GM12872 (cell line): ENCODE results near the gene ERP29.

Experiments
- TF ChIP-seq, protein P1 (sequence below): IDR thresholded peaks from 3 replicates; pipeline ENCODE4 v1.5.1; 2011; ENCODE audit warnings: low read depth, mild to moderate bottlenecking, low read length, moderate library complexity; ENCODE audit not compliant: insufficient read depth

ERP29 gene

DNA sequence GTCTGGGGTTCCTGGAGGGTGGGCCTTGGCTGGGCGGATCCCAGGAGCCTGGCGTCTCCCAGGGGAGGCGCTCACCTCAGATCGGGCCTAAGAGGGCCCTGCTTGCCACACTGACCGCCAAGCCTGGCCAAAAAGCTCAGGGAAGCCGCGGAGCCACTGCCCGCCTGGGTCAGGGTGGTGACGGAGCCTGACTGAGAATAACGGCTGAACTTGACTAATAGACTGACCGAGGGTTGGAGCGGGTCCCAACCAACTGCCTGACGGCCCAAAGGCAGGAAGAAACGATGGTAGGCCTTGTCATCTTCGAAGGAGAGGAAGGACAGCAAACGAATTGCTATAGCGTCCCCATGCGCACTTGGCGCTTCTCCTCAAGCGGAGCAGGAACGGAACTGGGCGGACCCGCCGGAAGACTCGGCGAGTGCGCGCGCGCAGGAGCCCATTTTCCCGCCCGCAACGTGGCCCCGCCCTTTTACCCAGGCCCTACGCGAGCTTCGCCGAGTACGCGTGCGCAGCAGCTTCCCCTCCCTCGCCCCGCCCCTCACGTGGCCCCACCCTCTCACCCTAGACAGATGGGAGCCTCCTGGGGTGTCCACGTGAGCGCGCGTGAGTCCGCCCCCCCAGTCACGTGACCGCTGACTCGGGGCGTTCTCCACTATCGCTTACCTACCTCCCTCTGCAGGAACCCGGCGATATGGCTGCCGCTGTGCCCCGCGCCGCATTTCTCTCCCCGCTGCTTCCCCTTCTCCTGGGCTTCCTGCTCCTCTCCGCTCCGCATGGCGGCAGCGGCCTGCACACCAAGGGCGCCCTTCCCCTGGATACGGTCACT is at the start of gene ERP29, which contains the start of gene TMEM116:
Gene ERP29 (plus strand): TSS at position 652 of the 826 bp plus-strand sequence. CDS start 40 bp downstream, at position 692.
Gene TMEM116 (minus strand): TSS at position 391 of the 826 bp plus-strand sequence. CDS start 7,895 bp downstream, outside the sequence.
- TF ChIP-seq, protein P1, sequence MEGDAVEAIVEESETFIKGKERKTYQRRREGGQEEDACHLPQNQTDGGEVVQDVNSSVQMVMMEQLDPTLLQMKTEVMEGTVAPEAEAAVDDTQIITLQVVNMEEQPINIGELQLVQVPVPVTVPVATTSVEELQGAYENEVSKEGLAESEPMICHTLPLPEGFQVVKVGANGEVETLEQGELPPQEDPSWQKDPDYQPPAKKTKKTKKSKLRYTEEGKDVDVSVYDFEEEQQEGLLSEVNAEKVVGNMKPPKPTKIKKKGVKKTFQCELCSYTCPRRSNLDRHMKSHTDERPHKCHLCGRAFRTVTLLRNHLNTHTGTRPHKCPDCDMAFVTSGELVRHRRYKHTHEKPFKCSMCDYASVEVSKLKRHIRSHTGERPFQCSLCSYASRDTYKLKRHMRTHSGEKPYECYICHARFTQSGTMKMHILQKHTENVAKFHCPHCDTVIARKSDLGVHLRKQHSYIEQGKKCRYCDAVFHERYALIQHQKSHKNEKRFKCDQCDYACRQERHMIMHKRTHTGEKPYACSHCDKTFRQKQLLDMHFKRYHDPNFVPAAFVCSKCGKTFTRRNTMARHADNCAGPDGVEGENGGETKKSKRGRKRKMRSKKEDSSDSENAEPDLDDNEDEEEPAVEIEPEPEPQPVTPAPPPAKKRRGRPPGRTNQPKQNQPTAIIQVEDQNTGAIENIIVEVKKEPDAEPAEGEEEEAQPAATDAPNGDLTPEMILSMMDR, result peak; percentile 56

DNA sequence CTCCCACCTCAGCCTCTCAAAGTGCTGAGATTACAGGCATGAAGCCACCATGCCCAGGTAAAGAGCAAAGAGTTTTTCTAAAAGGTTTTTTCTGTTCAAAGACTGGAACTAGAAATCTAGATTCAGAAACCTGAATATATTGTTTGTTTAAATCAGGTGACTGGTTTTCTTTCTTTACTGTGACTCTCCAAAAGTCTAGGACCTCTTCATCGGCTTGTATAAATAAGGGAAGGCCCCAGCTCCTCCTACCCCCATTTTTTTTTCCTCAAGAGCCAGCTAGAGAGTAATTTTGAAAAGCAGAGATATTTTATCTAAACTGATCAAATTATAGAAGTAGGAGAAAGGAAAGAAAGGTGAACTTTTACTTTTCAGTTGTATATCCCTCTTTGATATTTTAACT is 48.3 kb upstream of the ERP29 start:
- TF ChIP-seq, protein P1, result no peak

- TF ChIP-seq, protein P1, result no peak
Observed at GRCh38 chr12:111971800-111972199, 41.4 kb upstream of the ERP29 start.

GRCh38 chr12:111975161-111975931 is 37.9 kb upstream of the ERP29 start:
- TF ChIP-seq, protein P1, result no peak

DNA sequence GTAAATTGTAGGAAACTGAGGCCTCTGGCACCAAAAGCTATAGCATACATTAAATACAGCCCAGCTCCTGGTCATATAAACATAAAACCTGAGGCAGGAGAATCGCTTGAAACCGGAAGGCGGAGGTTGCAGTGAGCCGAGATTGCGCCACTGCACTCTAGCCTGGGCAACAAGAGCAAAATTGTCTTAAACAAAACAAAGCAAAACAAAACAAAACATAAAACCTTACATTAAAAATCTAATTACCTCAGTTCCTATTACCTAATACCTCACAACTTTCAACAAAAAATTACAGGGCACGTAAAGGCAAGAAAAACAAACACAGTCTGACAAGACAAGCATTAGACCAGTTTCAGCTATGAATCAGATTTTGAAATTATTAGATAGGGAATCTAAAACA is 36.9 kb upstream of the ERP29 start:
- TF ChIP-seq, protein P1, result no peak

DNA sequence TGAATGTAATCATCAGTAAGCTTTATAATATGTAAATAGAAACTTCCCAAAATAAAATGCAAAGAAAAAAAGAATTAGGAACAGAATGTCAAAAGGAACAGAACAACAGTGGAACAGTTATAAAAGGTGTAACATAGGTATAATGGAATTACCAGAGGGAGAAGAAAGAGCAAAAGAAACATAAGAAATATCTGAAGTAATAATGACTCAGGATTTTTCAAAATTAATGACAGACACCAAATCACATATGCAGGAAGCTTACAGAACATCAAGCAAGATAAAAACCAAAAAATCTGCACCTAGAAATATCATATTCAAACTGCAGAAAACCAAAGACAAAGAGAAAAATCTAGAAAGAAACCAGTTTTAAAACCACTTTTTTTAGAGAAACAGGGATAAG is 36.4 kb upstream of the ERP29 start:
- TF ChIP-seq, protein P1, result no peak

DNA sequence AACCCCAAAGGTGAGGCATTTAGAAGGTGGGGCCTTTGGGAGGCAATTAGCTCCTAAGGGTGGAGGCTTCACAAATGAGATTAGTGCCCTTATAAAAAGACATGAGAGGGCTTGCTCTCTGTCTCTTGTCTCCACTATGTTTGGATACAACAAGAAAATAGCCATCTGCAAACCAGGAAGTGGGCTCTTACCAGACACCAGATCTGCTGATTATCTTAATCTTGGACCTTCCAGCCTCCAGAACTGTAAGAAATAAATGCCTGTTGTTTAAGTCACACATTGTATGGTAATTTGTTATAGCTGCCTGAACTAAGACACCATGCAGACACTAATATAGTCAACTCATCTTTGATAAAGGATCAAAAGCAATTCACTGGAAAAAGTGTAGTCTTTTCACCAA is 34.7 kb upstream of the ERP29 start:
- TF ChIP-seq, protein P1, result no peak
